ENCODE measurements around the gene PCNX1.

PCNX1 gene

GRCh38 chr14:71103662-71104484 lies 196.6 kb downstream of the PCNX1 start:
- H3K27ac ChIP-seq (ENCODE audit: insufficient read depth in 1 of 2, low read depth in 1 of 2, low read length in 2 of 2, poor library complexity in 1 of 2, severe bottlenecking in 2 of 2): no peak overlapping the region
- peak; percentile 64 to 88 (median 86) for DNase-seq
- H3K27me3 ChIP-seq (replicated peaks in 2 of 5; ENCODE audit: control insufficient read depth in 4 of 5, insufficient read depth in 5 of 5, low read length in 4 of 5): no peaks in the 10 kb centered on the region
- CTCF ChIA-PET: interaction anchor here (0.7 to 2.6 kb wide), 8 partner anchors 29 to 653 kb away, joined by 3 to 12 read pairs (median 3); no protein-coding TSS in a partner anchor
- no peaks in the 10 kb centered on the region for H3K9me3 ChIP-seq (ENCODE audit: control extremely low read depth in 1 of 5, control insufficient read depth in 4 of 5, insufficient read depth in 2 of 5, low read depth in 1 of 5, low read length in 4 of 5)
- H3K4me1 ChIP-seq (ENCODE audit: control extremely low read depth in 1 of 4, control insufficient read depth in 4 of 4, insufficient read depth in 4 of 4, low read length in 3 of 4): no peaks in the 10 kb centered on the region
- H3K4me3 ChIP-seq (ENCODE audit: control insufficient read depth in 1 of 7, extremely low read depth in 1 of 7, insufficient read depth in 4 of 7, low read depth in 2 of 7, low read length in 6 of 7): no peak overlapping the region
- peaks cover 22 to 40% (median 29%) of the 10 kb centered on the region in 4 experiments for H3K36me3 ChIP-seq (ENCODE audit: control insufficient read depth in 4 of 4, insufficient read depth in 4 of 4, low read length in 3 of 4)
- POLR2A ChIA-PET: no interaction called here
- WGBS (ENCODE audit: insufficient coverage): no CpG with 5 or more reads among the region's 3 CpGs

- Histone ChIP-seq H3K4me3 (ENCODE audit: control insufficient read depth in 1 of 7, extremely low read depth in 1 of 7, insufficient read depth in 4 of 7, low read depth in 2 of 7, low read length in 6 of 7) (no peak overlapping the region), H3K4me1 (ENCODE audit: control extremely low read depth in 1 of 4, control insufficient read depth in 4 of 4, insufficient read depth in 4 of 4, low read length in 3 of 4) (no peaks in the 10 kb centered on the region), H3K27ac (ENCODE audit: insufficient read depth in 1 of 2, low read depth in 1 of 2, low read length in 2 of 2, poor library complexity in 1 of 2, severe bottlenecking in 2 of 2) (no peak overlapping the region), H3K27me3 (replicated peaks in 2 of 5; ENCODE audit: control insufficient read depth in 4 of 5, insufficient read depth in 5 of 5, low read length in 4 of 5) (no peaks in the 10 kb centered on the region), H3K9me3 (ENCODE audit: control extremely low read depth in 1 of 5, control insufficient read depth in 4 of 5, insufficient read depth in 2 of 5, low read depth in 1 of 5, low read length in 4 of 5) (no peaks in the 10 kb centered on the region), H3K36me3 (ENCODE audit: control insufficient read depth in 4 of 4, insufficient read depth in 4 of 4, low read length in 3 of 4) (peaks cover 26 to 51% (median 38%) of the 10 kb centered on the region in 4 experiments)
- no peak for DNase-seq
- CTCF ChIA-PET: interaction anchor here (0.6 to 2.6 kb wide), 6 partner anchors 10 to 648 kb away, joined by 3 to 12 read pairs (median 4); no protein-coding TSS in a partner anchor
- POLR2A ChIA-PET: interaction anchor here (0.7 kb wide), 1 partner anchor 1100 kb away, joined by 5 read pairs; no protein-coding TSS in a partner anchor
- 100% methylated on average over 1 of the region's 2 CpGs for WGBS (ENCODE audit: insufficient coverage)
Observed at GRCh38 chr14:71105177-71105576, 197.9 kb downstream of the PCNX1 start.

- CTCF ChIA-PET: interaction anchor here (0.6 to 1.3 kb wide), 3 partner anchors 10 to 356 kb away, joined by 3 to 4 read pairs (median 4); no protein-coding TSS in a partner anchor
- POLR2A ChIA-PET: no interaction called here
- Histone ChIP-seq H3K4me3 (ENCODE audit: control insufficient read depth in 1 of 7, extremely low read depth in 1 of 7, insufficient read depth in 4 of 7, low read depth in 2 of 7, low read length in 6 of 7) (no peak overlapping the region), H3K27ac (ENCODE audit: insufficient read depth in 1 of 2, low read depth in 1 of 2, low read length in 2 of 2, poor library complexity in 1 of 2, severe bottlenecking in 2 of 2) (no peak overlapping the region), H3K36me3 (ENCODE audit: control insufficient read depth in 4 of 4, insufficient read depth in 4 of 4, low read length in 3 of 4) (peaks cover 24 to 55% (median 37%) of the 10 kb centered on the region in 4 experiments), H3K27me3 (replicated peaks in 2 of 5; ENCODE audit: control insufficient read depth in 4 of 5, insufficient read depth in 5 of 5, low read length in 4 of 5) (no peaks in the 10 kb centered on the region), H3K9me3 (ENCODE audit: control extremely low read depth in 1 of 5, control insufficient read depth in 4 of 5, insufficient read depth in 2 of 5, low read depth in 1 of 5, low read length in 4 of 5) (no peaks in the 10 kb centered on the region), H3K4me1 (ENCODE audit: control extremely low read depth in 1 of 4, control insufficient read depth in 4 of 4, insufficient read depth in 4 of 4, low read length in 3 of 4) (no peaks in the 10 kb centered on the region)
- no CpG with 5 or more reads among the region's 2 CpGs for WGBS (ENCODE audit: insufficient coverage)
- no peak for DNase-seq
Observed at GRCh38 chr14:71107921-71108320, 200.7 kb downstream of the PCNX1 start.

GRCh38 chr14:71108398-71109119 lies 201.3 kb downstream of the PCNX1 start:
- H3K4me3 ChIP-seq (ENCODE audit: control insufficient read depth in 1 of 7, extremely low read depth in 1 of 7, insufficient read depth in 4 of 7, low read depth in 2 of 7, low read length in 6 of 7): no peak overlapping the region
- CTCF ChIA-PET: interaction anchor here (0.6 to 1.1 kb wide), 3 partner anchors 30 to 643 kb away, joined by 3 to 4 read pairs (median 3); no protein-coding TSS in a partner anchor
- no peak for DNase-seq
- peaks cover 20 to 51% (median 34%) of the 10 kb centered on the region in 4 experiments for H3K36me3 ChIP-seq (ENCODE audit: control insufficient read depth in 4 of 4, insufficient read depth in 4 of 4, low read length in 3 of 4)
- POLR2A ChIA-PET: no interaction called here
- 87% methylated on average over 11 of the region's 16 CpGs for WGBS (ENCODE audit: insufficient coverage)
- H3K27me3 ChIP-seq (replicated peaks in 2 of 5; ENCODE audit: control insufficient read depth in 4 of 5, insufficient read depth in 5 of 5, low read length in 4 of 5): no peaks in the 10 kb centered on the region
- H3K27ac ChIP-seq (ENCODE audit: insufficient read depth in 1 of 2, low read depth in 1 of 2, low read length in 2 of 2, poor library complexity in 1 of 2, severe bottlenecking in 2 of 2): no peak overlapping the region
- no peaks in the 10 kb centered on the region for H3K9me3 ChIP-seq (ENCODE audit: control extremely low read depth in 1 of 5, control insufficient read depth in 4 of 5, insufficient read depth in 2 of 5, low read depth in 1 of 5, low read length in 4 of 5)
- no peaks in the 10 kb centered on the region for H3K4me1 ChIP-seq (ENCODE audit: control extremely low read depth in 1 of 4, control insufficient read depth in 4 of 4, insufficient read depth in 4 of 4, low read length in 3 of 4)

- CTCF ChIA-PET: no interaction called here
- POLR2A ChIA-PET: no interaction called here
- H3K27ac ChIP-seq (ENCODE audit: insufficient read depth in 1 of 2, low read depth in 1 of 2, low read length in 2 of 2, poor library complexity in 1 of 2, severe bottlenecking in 2 of 2): no peak overlapping the region
- no peaks in the 10 kb centered on the region for H3K4me1 ChIP-seq (ENCODE audit: control extremely low read depth in 1 of 4, control insufficient read depth in 4 of 4, insufficient read depth in 4 of 4, low read length in 3 of 4)
- no peak overlapping the region for H3K4me3 ChIP-seq (ENCODE audit: control insufficient read depth in 1 of 7, extremely low read depth in 1 of 7, insufficient read depth in 4 of 7, low read depth in 2 of 7, low read length in 6 of 7)
- no peak for DNase-seq
- H3K36me3 ChIP-seq (ENCODE audit: control insufficient read depth in 4 of 4, insufficient read depth in 4 of 4, low read length in 3 of 4): peaks cover 12 to 36% (median 19%) of the 10 kb centered on the region in 4 experiments
- H3K27me3 ChIP-seq (replicated peaks in 2 of 5; ENCODE audit: control insufficient read depth in 4 of 5, insufficient read depth in 5 of 5, low read length in 4 of 5): no peaks in the 10 kb centered on the region
- H3K9me3 ChIP-seq (ENCODE audit: control extremely low read depth in 1 of 5, control insufficient read depth in 4 of 5, insufficient read depth in 2 of 5, low read depth in 1 of 5, low read length in 4 of 5): no peaks in the 10 kb centered on the region
Observed at GRCh38 chr14:71113376-71113775, 206.1 kb downstream of the PCNX1 start.

GRCh38 chr14:71114565-71114964 lies 207.3 kb downstream of the PCNX1 start:
- no peak overlapping the region for H3K27ac ChIP-seq (ENCODE audit: insufficient read depth in 1 of 2, low read depth in 1 of 2, low read length in 2 of 2, poor library complexity in 1 of 2, severe bottlenecking in 2 of 2)
- ChIA-PET CTCF (interaction anchor here (1.0 to 1.4 kb wide), 2 partner anchors 9 to 23 kb away, joined by 3 to 4 read pairs; no protein-coding TSS in a partner anchor), POLR2A (interaction anchor here (0.7 kb wide), 1 partner anchor 134 kb away, joined by 3 read pairs; no protein-coding TSS in a partner anchor)
- no peaks in the 10 kb centered on the region for H3K27me3 ChIP-seq (replicated peaks in 2 of 5; ENCODE audit: control insufficient read depth in 4 of 5, insufficient read depth in 5 of 5, low read length in 4 of 5)
- H3K4me1 ChIP-seq (ENCODE audit: control extremely low read depth in 1 of 4, control insufficient read depth in 4 of 4, insufficient read depth in 4 of 4, low read length in 3 of 4): no peaks in the 10 kb centered on the region
- DNase-seq: no peak
- no peaks in the 10 kb centered on the region for H3K9me3 ChIP-seq (ENCODE audit: control extremely low read depth in 1 of 5, control insufficient read depth in 4 of 5, insufficient read depth in 2 of 5, low read depth in 1 of 5, low read length in 4 of 5)
- H3K4me3 ChIP-seq (ENCODE audit: control insufficient read depth in 1 of 7, extremely low read depth in 1 of 7, insufficient read depth in 4 of 7, low read depth in 2 of 7, low read length in 6 of 7): no peak overlapping the region
- H3K36me3 ChIP-seq (ENCODE audit: control insufficient read depth in 4 of 4, insufficient read depth in 4 of 4, low read length in 3 of 4): peaks cover 4 to 26% (median 13%) of the 10 kb centered on the region in 4 experiments
- no CpG with 5 or more reads among the region's 1 CpG for WGBS (ENCODE audit: insufficient coverage)
